Suprapubic skin (tissue), 4 donors: ENCODE data around the gene TOGARAM2. TPM values are rescaled to one million over a fixed set of nuclear protein-coding genes. Genes with fewer than 3 reads are reported as not detected.
A peak's percentile ranks its signal among the peaks of the same experiment; 100 is the strongest.

Source experiments
- DNase-seq, 2 donors: peaks; one replicate each; pipeline ENCODE4 v3.0.0-alpha.2; 2019; ENCODE audit warnings: low spot score in 2 of 2
- H3K27ac ChIP-seq: fragments of 200-600 bp; sonication (generic); one replicate; pipeline ENCODE4 v1.5.1; 2019
- H3K27me3 ChIP-seq: fragments of 200-600 bp; sonication (generic); one replicate; pipeline ENCODE4 v1.5.1; 2019
- H3K36me3 ChIP-seq: fragments of 200-600 bp; sonication (generic); one replicate; pipeline ENCODE4 v1.5.1; 2019
- H3K4me1 ChIP-seq: fragments of 200-600 bp; sonication (generic); one replicate; pipeline ENCODE4 v1.5.1; 2019
- H3K4me3 ChIP-seq: fragments of 200-600 bp; sonication (generic); one replicate; pipeline ENCODE4 v1.5.1; 2019; ENCODE audit warnings: mild to moderate bottlenecking
- H3K9me3 ChIP-seq: fragments of 200-600 bp; sonication (generic); one replicate; pipeline ENCODE4 v1.5.1; 2019
- CTCF ChIP-seq, 2 donors: fragments of 200-600 bp in 1 of 2; fragments of 450-650 bp in 1 of 2; sonication (generic) in 1 of 2; IDR thresholded peaks; one replicate each; pipeline ENCODE4 v1.5.1; 2016 to 2019; ENCODE audit warnings: antibody characterized with exemption in 2 of 2, mild to moderate bottlenecking in 1 of 2, moderate library complexity in 1 of 2
- EP300 ChIP-seq: sonication (generic); formaldehyde crosslinking; IDR thresholded peaks from one replicate; pipeline ENCODE4 v1.6.1; 2017; ENCODE audit warnings: antibody characterized with exemption
- POLR2A ChIP-seq, 2 donors: fragments of 450-650 bp; IDR thresholded peaks; one replicate each; pipeline ENCODE4 v1.6.1; 2017; ENCODE audit warnings: antibody characterized with exemption in 2 of 2, mild to moderate bottlenecking in 2 of 2, moderate library complexity in 2 of 2
- POLR2AphosphoS5 ChIP-seq, 3 donors: sonication (generic); formaldehyde crosslinking; IDR thresholded peaks; one replicate each; pipeline ENCODE4 v1.6.1; 2017; ENCODE audit warnings: antibody characterized with exemption in 3 of 3
- WGBS: methylation state at CpG from one replicate; pipeline ENCODE4 v1.1.5; 2018; 5-methylcytosine and 5-hydroxymethylcytosine counted together
- total RNA-seq, 4 donors: library from RNA; depleted of rRNA; stranded (reverse); fragments of >200 nt; gene quantifications; one replicate each; pipeline ENCODE4 v1.1.0, GENCODE V29; 2016

Gene TOGARAM2
- total RNA-seq, 4 donors from 2014 or later, result 0.08 to 4.9 (median 1.4) TPM

DNA sequence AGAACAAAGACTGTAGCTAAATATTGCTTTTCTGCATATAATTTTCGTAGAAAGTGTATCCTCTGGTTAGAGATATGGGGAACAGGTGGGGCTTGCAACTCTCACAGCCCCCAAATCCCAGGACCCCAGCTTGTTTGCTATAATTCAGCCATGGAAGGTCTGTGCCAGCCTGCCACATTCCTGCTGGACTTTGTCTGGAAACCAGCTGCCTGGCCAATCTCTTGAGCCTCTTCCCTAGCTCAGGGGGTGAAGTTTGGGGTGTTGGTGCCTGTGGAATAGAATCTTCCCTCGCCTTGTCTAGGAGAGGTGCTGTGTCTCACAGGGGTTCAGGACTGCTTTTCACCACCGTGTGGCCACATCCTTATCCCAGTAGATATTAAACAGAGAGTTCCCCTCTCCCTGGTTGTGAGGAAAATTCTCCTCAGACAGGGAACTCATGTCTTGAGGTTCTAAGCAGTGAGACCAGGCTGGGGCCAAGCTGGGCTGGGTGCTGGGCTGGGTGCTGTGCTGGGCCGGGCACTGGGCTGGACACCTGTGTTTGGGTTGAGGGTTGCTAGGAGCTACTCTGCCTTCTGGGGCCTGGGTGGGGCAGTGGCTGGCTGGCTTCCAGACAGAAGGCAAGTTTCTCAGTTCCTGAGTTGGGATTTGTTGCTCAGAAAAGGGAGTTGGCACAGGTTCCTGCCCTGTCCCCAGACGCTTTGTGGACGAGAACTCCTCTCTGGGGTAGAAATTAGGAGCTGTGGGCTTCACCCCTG is 12.3 kb downstream of the TOGARAM2 start:
- Histone ChIP-seq H3K4me1 (peaks cover 30% of the 10 kb centered on the region), H3K27ac (no peak overlapping the region), H3K27me3 (no peaks in the 10 kb centered on the region), H3K36me3 (no peaks in the 10 kb centered on the region), H3K9me3 (no peaks in the 10 kb centered on the region), H3K4me3 (no peak overlapping the region)
- no peak for TF ChIP-seq POLR2A (IDR thresholded peaks at IDR 0.05)
- TF ChIP-seq POLR2AphosphoS5 (IDR thresholded peaks at IDR 0.05), result no peak
- no peak for TF ChIP-seq CTCF (IDR thresholded peaks at IDR 0.05)
- TF ChIP-seq EP300, result no peak
- peak in 1 of 2 donors; percentile 73 for DNase-seq
- WGBS, result 59% methylated on average over 3 of the region's 6 CpGs

- peak in 1 of 2 donors; percentile 60 for DNase-seq
- 94% methylated on average over 10 of the region's 10 CpGs for WGBS
- Histone ChIP-seq H3K36me3 (no peaks in the 10 kb centered on the region), H3K4me1 (peaks cover 33% of the 10 kb centered on the region), H3K4me3 (no peak overlapping the region), H3K27me3 (no peaks in the 10 kb centered on the region), H3K27ac (no peak overlapping the region), H3K9me3 (no peaks in the 10 kb centered on the region)
- TF ChIP-seq POLR2AphosphoS5 (IDR thresholded peaks at IDR 0.05) (no peak), POLR2A (IDR thresholded peaks at IDR 0.05) (no peak), CTCF (IDR thresholded peaks at IDR 0.05) (no peak), EP300 (no peak)
Observed at GRCh38 chr2:28994074-28994473, 13.0 kb downstream of the TOGARAM2 start.

GRCh38 chr2:28994679-28995078 is 13.6 kb downstream of the TOGARAM2 start:
- no peak for DNase-seq
- Histone ChIP-seq H3K4me3 (no peak overlapping the region), H3K36me3 (no peaks in the 10 kb centered on the region), H3K9me3 (no peaks in the 10 kb centered on the region), H3K4me1 (peaks cover 38% of the 10 kb centered on the region), H3K27me3 (no peaks in the 10 kb centered on the region), H3K27ac (no peak overlapping the region)
- TF ChIP-seq POLR2A (IDR thresholded peaks at IDR 0.05), result no peak
- no peak for TF ChIP-seq EP300
- TF ChIP-seq CTCF (IDR thresholded peaks at IDR 0.05), result no peak
- no peak for TF ChIP-seq POLR2AphosphoS5 (IDR thresholded peaks at IDR 0.05)
- WGBS, result 88% methylated on average over 7 of the region's 7 CpGs

- H3K4me3 ChIP-seq, result no peak overlapping the region
- peaks cover 43% of the 10 kb centered on the region for H3K4me1 ChIP-seq
- H3K36me3 ChIP-seq, result no peaks in the 10 kb centered on the region
- no peak overlapping the region for H3K27ac ChIP-seq
- WGBS, result 74% methylated on average over 6 of the region's 6 CpGs
- peak in 1 of 2 donors; percentile 50 for DNase-seq
- TF ChIP-seq EP300, result no peak
- no peak for TF ChIP-seq POLR2A (IDR thresholded peaks at IDR 0.05)
- TF ChIP-seq POLR2AphosphoS5 (IDR thresholded peaks at IDR 0.05), result no peak
- TF ChIP-seq CTCF (IDR thresholded peaks at IDR 0.05), result no peak
- H3K9me3 ChIP-seq, result no peaks in the 10 kb centered on the region
- H3K27me3 ChIP-seq, result no peaks in the 10 kb centered on the region
Observed at GRCh38 chr2:28995765-28996750, 15.0 kb downstream of the TOGARAM2 start.
